Naive thymus-derived CD4-positive, alpha-beta T cell (primary cell): Measurements from ENCODE around the gene ZDHHC13. TPM values are rescaled to one million over a fixed set of nuclear protein-coding genes. Genes with fewer than 3 reads are reported as not detected.

Experiments used
- ATAC-seq: fragments of 150-1000 bp; cut with Tn5 transposase; 2 replicates; pipeline ENCODE4 v1.10.0; 2021; ENCODE audit warnings: mild to moderate bottlenecking, moderate library complexity
- CTCF ChIA-PET: fragments of 350-600 bp; sonication (Branson Sonifier 250); formaldehyde crosslinking; loops from one replicate; lab custom pipeline; 2021; ENCODE audit warnings: antibody characterized with exemption; lab: Charles Lee
- POLR2A ChIA-PET: fragments of 350-600 bp; sonication (Branson Sonifier 250); formaldehyde crosslinking; loops from one replicate; lab custom pipeline; 2021; ENCODE audit warnings: antibody characterized with exemption, inconsistent platforms; lab: Charles Lee
- DNase-seq, 9 donors: peaks; one replicate each; pipeline versions ENCODE4 v3.0.0 to v3.0.0-alpha.2; 2020 to 2022; ENCODE audit warnings: mixed read lengths in 1 of 9
- H3K27ac ChIP-seq: one replicate; pipeline ENCODE4 v1.7.0; 2013; ENCODE audit warnings: mild to moderate bottlenecking, low read depth, low read length, moderate library complexity
- H3K27me3 ChIP-seq, 2 donors: one replicate each; pipeline ENCODE4 v1.7.0; 2013; ENCODE audit warnings: low read length in 2 of 2, mild to moderate bottlenecking in 2 of 2, moderate library complexity in 2 of 2; ENCODE audit not compliant: control insufficient read depth in 2 of 2, insufficient read depth in 2 of 2
- H3K36me3 ChIP-seq, 3 experiments: 1 replicate in 2 of 3; 2 replicates in 1 of 3; pipeline ENCODE4 v1.7.0; 2013; ENCODE audit warnings: low read length in 3 of 3, mild to moderate bottlenecking in 3 of 3, moderate library complexity in 1 of 3; ENCODE audit not compliant: insufficient read depth in 3 of 3, control insufficient read depth in 2 of 3
- H3K4me1 ChIP-seq, 2 donors: one replicate each; pipeline ENCODE4 v1.7.0; 2013; ENCODE audit warnings: low read length in 2 of 2, mild to moderate bottlenecking in 2 of 2, moderate library complexity in 1 of 2; ENCODE audit not compliant: control insufficient read depth in 2 of 2, insufficient read depth in 2 of 2
- H3K4me3 ChIP-seq: 2 replicates; pipeline ENCODE4 v1.7.0; 2013; ENCODE audit warnings: mild to moderate bottlenecking, low read length
- H3K9me3 ChIP-seq, 3 experiments: 1 replicate in 2 of 3; 2 replicates in 1 of 3; pipeline ENCODE4 v1.7.0; 2013; ENCODE audit warnings: low read length in 3 of 3; ENCODE audit not compliant: control insufficient read depth in 2 of 3
- H3K27ac Mint-ChIP-seq, 9 donors: one replicate each; pipeline ENCODE4 v1.8.0; 2020 to 2022; ENCODE audit warnings: mixed read lengths in 9 of 9, mild to moderate bottlenecking in 8 of 9, moderate library complexity in 5 of 9, inconsistent platforms in 2 of 9
- H3K27me3 Mint-ChIP-seq, 5 donors: one replicate each; pipeline ENCODE4 v1.8.0; 2021 to 2022; ENCODE audit warnings: mixed read lengths in 5 of 5, mild to moderate bottlenecking in 1 of 5
- H3K36me3 Mint-ChIP-seq, 5 donors: one replicate each; pipeline ENCODE4 v1.8.0; 2020 to 2022; ENCODE audit warnings: mixed read lengths in 5 of 5, mild to moderate bottlenecking in 3 of 5, inconsistent platforms in 1 of 5
- H3K4me1 Mint-ChIP-seq, 7 donors: one replicate each; pipeline ENCODE4 v1.8.0; 2020 to 2022; ENCODE audit warnings: mixed read lengths in 7 of 7, mild to moderate bottlenecking in 3 of 7, inconsistent platforms in 1 of 7
- H3K4me3 Mint-ChIP-seq, 10 donors: one replicate each; pipeline ENCODE4 v1.8.0; 2020 to 2022; ENCODE audit warnings: mild to moderate bottlenecking in 10 of 10, mixed read lengths in 10 of 10, moderate library complexity in 6 of 10, inconsistent platforms in 2 of 10
- H3K9me3 Mint-ChIP-seq, 11 donors: one replicate each; pipeline ENCODE4 v1.8.0; 2020 to 2022; ENCODE audit warnings: mixed read lengths in 11 of 11, mild to moderate bottlenecking in 4 of 11, inconsistent platforms in 1 of 11, moderate library complexity in 1 of 11
- intact Hi-C, 2 donors: fragments of 100-400 bp; cut with micrococcal nuclease; formaldehyde crosslinking; loops; one replicate each; pipeline ENCODE4 v1.15.1; 2023
- polyA plus RNA-seq, 2 donors: library from polyadenylated mRNA; unstranded; fragments of 300-500 nt; fragmentation: Illumina TruSeq; gene quantifications; one replicate each; pipeline ENCODE4 v1.2.3, GENCODE V29; 2021
- total RNA-seq, 6 experiments: library from RNA in 5 of 6; stranded (reverse) in 5 of 6; gene quantifications; 1 replicate in 5 of 6; 2 replicates in 1 of 6; pipeline ENCODE4 v1.2.3 and lab custom pipeline; 2021 to 2026

The ZDHHC13 gene
- total and polyA plus RNA-seq, 7 experiments from 2014 or later, result 6.8 to 21.3 (median 10.2) TPM

- peaks cover 0 to 7% (median 0%) of the 10 kb centered on the region in 7 donors for H3K4me1 Mint-ChIP-seq
- no peaks in the 10 kb centered on the region for H3K4me1 ChIP-seq
- H3K27me3 Mint-ChIP-seq, result no peaks in the 10 kb centered on the region
- no peak overlapping the region for H3K27ac ChIP-seq
- ChIA-PET CTCF (no interaction called here), POLR2A (no interaction called here)
- H3K27ac Mint-ChIP-seq, result no peak overlapping the region
- H3K36me3 ChIP-seq, result peaks cover 5 to 68% (median 6%) of the 10 kb centered on the region in 3 experiments
- intact Hi-C loops, result no loop called here
- H3K9me3 ChIP-seq, result no peaks in the 10 kb centered on the region
- peaks cover 18 to 90% (median 54%) of the 10 kb centered on the region in 5 donors for H3K36me3 Mint-ChIP-seq
- H3K27me3 ChIP-seq, result no peaks in the 10 kb centered on the region
- no peaks in the 10 kb centered on the region for H3K9me3 Mint-ChIP-seq
- H3K4me3 ChIP-seq, result no peak overlapping the region
- DNase-seq, result no peak
- H3K4me3 Mint-ChIP-seq, result no peak overlapping the region
- ATAC-seq, result no peak
Measured at GRCh38 chr11:19168090-19168489, 51.1 kb downstream of the ZDHHC13 start.

GRCh38 chr11:19173004-19173689 lies 56.2 kb downstream of the ZDHHC13 start:
- Mint-ChIP-seq H3K9me3 (no peaks in the 10 kb centered on the region), H3K36me3 (peaks cover 23 to 75% (median 44%) of the 10 kb centered on the region in 5 donors), H3K27ac (peak overlapping the region in 1 of 9 donors; percentile 48), H3K4me1 (no peaks in the 10 kb centered on the region), H3K27me3 (no peaks in the 10 kb centered on the region), H3K4me3 (no peak overlapping the region)
- no peak for ATAC-seq
- DNase-seq, result no peak
- ChIA-PET POLR2A (no interaction called here), CTCF (no interaction called here)
- H3K36me3 ChIP-seq, result peaks cover 0 to 56% (median 7%) of the 10 kb centered on the region in 3 experiments
- no peak overlapping the region for H3K27ac ChIP-seq
- no peaks in the 10 kb centered on the region for H3K4me1 ChIP-seq
- no peak overlapping the region for H3K4me3 ChIP-seq
- intact Hi-C loops, result loop anchor here in 1 of 2 donors (10.0 kb wide), 1 partner anchor 62 kb away; no protein-coding TSS in a partner anchor
- H3K27me3 ChIP-seq, result no peaks in the 10 kb centered on the region
- H3K9me3 ChIP-seq, result no peaks in the 10 kb centered on the region

GRCh38 chr11:19173964-19174638 lies 57.1 kb downstream of the ZDHHC13 start:
- no peaks in the 10 kb centered on the region for H3K27me3 ChIP-seq
- no peaks in the 10 kb centered on the region for H3K4me1 Mint-ChIP-seq
- H3K4me3 Mint-ChIP-seq, result no peak overlapping the region
- no peaks in the 10 kb centered on the region for H3K4me1 ChIP-seq
- peak overlapping the region in 1 of 9 donors; percentile 2 for H3K27ac Mint-ChIP-seq
- H3K27me3 Mint-ChIP-seq, result no peaks in the 10 kb centered on the region
- no peak overlapping the region for H3K27ac ChIP-seq
- H3K36me3 Mint-ChIP-seq, result peaks cover 17 to 65% (median 39%) of the 10 kb centered on the region in 5 donors
- H3K9me3 Mint-ChIP-seq, result peaks cover 0 to 5% (median 0%) of the 10 kb centered on the region in 11 donors
- DNase-seq, result no peak
- no peaks in the 10 kb centered on the region for H3K9me3 ChIP-seq
- H3K4me3 ChIP-seq, result no peak overlapping the region
- CTCF ChIA-PET, result no interaction called here
- intact Hi-C loops, result loop anchor here in 1 of 2 donors (10.0 kb wide), 1 partner anchor 61 kb away; no protein-coding TSS in a partner anchor
- ATAC-seq, result no peak
- H3K36me3 ChIP-seq, result peaks cover 0 to 47% (median 7%) of the 10 kb centered on the region in 3 experiments
- POLR2A ChIA-PET, result no interaction called here

- Histone ChIP-seq H3K36me3 (peaks cover 0 to 31% (median 7%) of the 10 kb centered on the region in 3 experiments), H3K9me3 (no peaks in the 10 kb centered on the region), H3K4me1 (no peaks in the 10 kb centered on the region), H3K27ac (no peak overlapping the region), H3K27me3 (no peaks in the 10 kb centered on the region), H3K4me3 (no peak overlapping the region)
- DNase-seq (no peak), ATAC-seq (no peak)
- no peak overlapping the region for H3K4me3 Mint-ChIP-seq
- CTCF ChIA-PET, result no interaction called here
- H3K4me1 Mint-ChIP-seq, result no peaks in the 10 kb centered on the region
- peaks cover 0 to 5% (median 0%) of the 10 kb centered on the region in 11 donors for H3K9me3 Mint-ChIP-seq
- peaks cover 17 to 46% (median 23%) of the 10 kb centered on the region in 5 donors for H3K36me3 Mint-ChIP-seq
- intact Hi-C loops, result loop anchor here in 1 of 2 donors (10.0 kb wide), 1 partner anchor 58 kb away; no protein-coding TSS in a partner anchor
- POLR2A ChIA-PET, result no interaction called here
- no peaks in the 10 kb centered on the region for H3K27me3 Mint-ChIP-seq
- H3K27ac Mint-ChIP-seq, result peak overlapping the region in 2 of 9 donors; percentile 20 to 35
Measured at GRCh38 chr11:19176629-19177186, 59.7 kb downstream of the ZDHHC13 start.

- intact Hi-C loops, result no loop called here
- Histone ChIP-seq H3K4me1 (no peaks in the 10 kb centered on the region), H3K27ac (no peak overlapping the region), H3K9me3 (no peaks in the 10 kb centered on the region), H3K4me3 (no peak overlapping the region), H3K36me3 (no peaks in the 10 kb centered on the region), H3K27me3 (no peaks in the 10 kb centered on the region)
- H3K9me3 Mint-ChIP-seq, result peaks cover 0 to 5% (median 0%) of the 10 kb centered on the region in 11 donors
- H3K27me3 Mint-ChIP-seq, result no peaks in the 10 kb centered on the region
- no peaks in the 10 kb centered on the region for H3K4me1 Mint-ChIP-seq
- DNase-seq (no peak), ATAC-seq (no peak)
- no peak overlapping the region for H3K4me3 Mint-ChIP-seq
- no peak overlapping the region for H3K27ac Mint-ChIP-seq
- H3K36me3 Mint-ChIP-seq, result peaks cover 0 to 9% (median 6%) of the 10 kb centered on the region in 5 donors
- CTCF ChIA-PET, result no interaction called here
- POLR2A ChIA-PET, result interaction anchor here (1.1 kb wide), 1 partner anchor 11 kb away, joined by 3 read pairs; no protein-coding TSS in a partner anchor
Measured at GRCh38 chr11:19181531-19182261, 64.7 kb downstream of the ZDHHC13 start.

GRCh38 chr11:19183646-19184045 lies 66.7 kb downstream of the ZDHHC13 start:
- ATAC-seq (no peak), DNase-seq (no peak)
- ChIA-PET POLR2A (no interaction called here), CTCF (no interaction called here)
- Mint-ChIP-seq H3K27ac (no peak overlapping the region), H3K27me3 (no peaks in the 10 kb centered on the region), H3K36me3 (peaks cover 0 to 9% (median 0%) of the 10 kb centered on the region in 5 donors), H3K9me3 (peaks cover 0 to under 1% (median 0%) of the 10 kb centered on the region in 11 donors), H3K4me1 (no peaks in the 10 kb centered on the region), H3K4me3 (no peak overlapping the region)
- no peaks in the 10 kb centered on the region for H3K36me3 ChIP-seq
- no peak overlapping the region for H3K4me3 ChIP-seq
- H3K27ac ChIP-seq, result no peak overlapping the region
- no peaks in the 10 kb centered on the region for H3K9me3 ChIP-seq
- no peaks in the 10 kb centered on the region for H3K27me3 ChIP-seq
- intact Hi-C loops, result no loop called here
- no peaks in the 10 kb centered on the region for H3K4me1 ChIP-seq
